Measurements from ENCODE around the gene TNPO3. TPM values are rescaled to one million over a fixed set of nuclear protein-coding genes. Genes with fewer than 3 reads are reported as not detected.

The TNPO3 gene
- total RNA-seq, result 58.7 and 67.2 TPM in 2 replicates

DNA sequence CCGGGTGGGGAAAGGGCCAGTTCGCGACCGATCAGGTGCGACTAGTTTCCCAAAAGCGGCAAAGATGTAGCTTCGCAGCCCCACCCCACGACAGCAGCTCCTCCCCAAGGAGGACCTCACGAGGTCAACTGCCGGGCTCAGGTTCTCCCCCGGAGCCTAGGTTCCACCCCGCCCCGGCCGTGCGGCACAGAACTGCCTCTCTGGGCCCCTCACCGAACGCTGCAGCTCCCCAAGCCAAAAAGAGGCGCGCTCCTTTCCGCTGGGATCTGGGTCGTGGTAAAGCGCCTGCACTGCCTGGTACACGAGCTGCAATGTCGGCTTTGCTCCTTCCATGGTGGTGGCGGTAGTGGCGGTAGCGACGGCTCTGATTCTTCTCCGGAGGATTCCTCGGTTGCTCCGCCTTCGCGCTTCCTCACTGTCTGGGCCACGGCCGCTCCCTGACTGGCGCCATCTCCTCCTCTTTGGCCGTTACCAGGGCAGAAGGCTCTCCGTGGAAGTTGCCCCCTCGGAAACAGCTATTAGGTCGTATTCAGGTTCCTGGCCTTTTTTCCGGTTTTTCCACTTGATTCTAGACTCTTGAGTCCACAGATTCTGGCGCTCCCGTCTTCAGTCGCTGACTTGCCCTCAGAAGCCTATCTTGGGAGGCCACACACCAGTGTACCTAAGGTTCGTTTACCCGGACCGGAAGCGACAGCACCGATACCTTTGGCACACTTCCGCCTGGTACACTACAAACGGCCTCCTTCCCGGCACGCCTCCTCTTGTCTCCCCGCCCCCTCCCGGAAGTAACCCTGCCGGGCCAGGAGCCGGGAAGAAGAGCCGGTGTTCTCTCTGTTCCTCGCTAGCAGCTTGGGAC lies at the start of gene TNPO3:
Gene TNPO3 (minus strand): TSS at position 674 of the 856 bp plus-strand sequence. CDS start 341 bp downstream, at position 333.

DNA sequence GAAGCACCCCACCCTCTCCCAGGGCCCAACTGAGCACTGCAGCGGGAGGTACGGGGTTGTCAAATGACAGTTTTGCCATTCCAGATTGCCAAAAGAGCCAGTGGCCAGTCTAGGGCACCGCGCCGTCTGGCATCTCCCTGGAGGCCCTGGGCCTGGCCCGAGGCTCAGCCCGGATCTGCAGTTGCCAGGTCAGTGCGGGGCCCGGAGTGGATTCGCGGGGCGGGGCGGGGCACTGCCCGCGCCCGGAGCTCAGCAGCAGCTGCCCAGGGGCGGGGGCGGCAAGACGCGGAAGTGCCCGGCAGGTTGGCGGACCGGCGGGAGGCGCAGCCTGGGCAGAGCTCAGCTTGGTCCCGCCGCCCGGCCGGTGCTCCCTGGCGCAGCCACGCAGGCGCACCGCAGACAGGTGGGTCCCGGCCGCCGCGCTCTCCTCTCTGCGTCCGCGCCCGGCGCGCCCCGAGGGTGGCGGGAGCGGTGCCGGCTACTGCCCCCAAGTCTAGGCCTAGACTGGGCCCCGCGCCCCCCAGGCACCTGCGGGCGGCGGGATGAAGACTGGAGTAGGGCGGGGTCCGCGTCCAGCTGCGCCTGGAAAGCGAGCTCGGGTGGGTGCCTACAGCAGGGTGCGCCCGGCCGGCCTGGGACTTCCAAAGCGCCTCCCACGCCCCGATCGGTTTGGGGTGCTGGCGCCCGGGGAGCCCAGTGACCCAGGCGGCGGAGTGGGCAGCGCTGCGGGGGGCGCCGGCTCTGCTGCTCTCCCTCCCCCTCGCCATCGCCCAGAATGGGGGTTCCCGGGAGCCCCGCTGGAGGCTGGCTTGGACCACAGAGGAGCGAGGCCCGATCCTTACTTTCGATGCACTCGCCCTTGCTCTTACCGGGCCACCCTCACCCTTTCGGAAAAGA lies 117.0 kb downstream of the TNPO3 start, which contains the start of gene IRF5:
Gene IRF5 (plus strand): TSS at position 281 of the 897 bp plus-strand sequence. CDS start 4,155 bp downstream, outside the sequence.

DNA sequence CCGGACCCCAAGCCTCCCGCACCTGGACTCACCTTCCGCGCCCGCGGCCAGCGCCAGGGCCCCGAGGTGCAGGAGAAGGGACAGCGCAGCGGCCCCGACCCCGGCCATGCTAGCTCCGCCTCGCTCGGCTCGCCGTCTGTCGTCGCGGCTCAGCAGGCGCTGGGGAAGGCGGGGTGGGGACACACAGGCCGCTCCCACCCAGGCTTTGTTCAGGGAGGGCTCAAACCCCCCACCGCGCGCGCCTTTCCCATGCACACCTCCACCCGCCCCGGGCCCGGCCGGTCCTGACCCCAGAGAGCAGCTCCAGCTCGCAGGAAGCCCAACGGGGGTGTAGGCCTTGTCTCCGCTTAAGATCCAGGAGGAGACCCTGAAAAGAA lies 144.4 kb downstream of the TNPO3 start, which contains the start of gene KCP:
Gene KCP (minus strand): TSS at position 141 of the 377 bp plus-strand sequence. CDS start 33 bp downstream, at position 108.

Other genes with a start within 250 kb of the TNPO3 start
- gene FLNC, start 224.7 kb downstream of the TNPO3 start, total RNA-seq, result 324 and 363 TPM in 2 replicates
- gene ATP6V1F, start 192.3 kb downstream of the TNPO3 start, total RNA-seq, result 87.7 and 101 TPM in 2 replicates
- gene KCP, start 144.4 kb downstream of the TNPO3 start, total RNA-seq, result 0.69 and 0.78 TPM in 2 replicates
- 0.13 TPM in 2 replicates for gene IRF5, start 117.2 kb downstream of the TNPO3 start, total RNA-seq
- gene TSPAN33, start 89.6 kb upstream of the TNPO3 start, total RNA-seq, result 0.26 and 0.53 TPM in 2 replicates
- 17.6 and 18.9 TPM in 2 replicates for gene SMO, start 133.5 kb upstream of the TNPO3 start, total RNA-seq
- gene AHCYL2, start 169.9 kb upstream of the TNPO3 start, total RNA-seq, result 13.2 and 16.3 TPM in 2 replicates